Naive thymus-derived CD8-positive, alpha-beta T cell (primary cell): ENCODE measurements around the gene MRPL49. TPM values are rescaled to one million over a fixed set of nuclear protein-coding genes. Genes with fewer than 3 reads are reported as not detected.
A peak's percentile ranks its signal among the peaks of the same experiment; 100 is the strongest.
"Not testable (repeated sequence)": the region's sequence is repeated elsewhere in the genome, so short reads cannot be mapped to it uniquely, and the experiment has no call there.

ENCODE experiments used
- ATAC-seq, 2 donors: fragments of 150-1000 bp; cut with Tn5 transposase in 1 of 2; sonication (Bioruptor Pico), chemical (Tn5 transposase) in 1 of 2; 1 replicate in 1 of 2; 2 replicates in 1 of 2; pipeline ENCODE4 v1.10.0; 2021; ENCODE audit warnings: mild to moderate bottlenecking in 2 of 2, moderate library complexity in 2 of 2
- POLR2A ChIA-PET: fragments of 350-600 bp; sonication (Branson Sonifier 250); formaldehyde crosslinking; loops from one replicate; lab custom pipeline; 2021; ENCODE audit warnings: antibody characterized with exemption; lab: Charles Lee
- DNase-seq, 10 donors: peaks; one replicate each; pipeline versions ENCODE4 v3.0.0 to v3.0.0-alpha.2; 2020 to 2022
- H3K27ac Mint-ChIP-seq, 10 donors: one replicate each; pipeline ENCODE4 v1.8.0; 2020 to 2022; ENCODE audit warnings: mild to moderate bottlenecking in 10 of 10, mixed read lengths in 10 of 10, moderate library complexity in 4 of 10, inconsistent platforms in 1 of 10
- H3K27me3 Mint-ChIP-seq, 5 donors: one replicate each; pipeline ENCODE4 v1.8.0; 2021 to 2022; ENCODE audit warnings: mixed read lengths in 5 of 5
- H3K36me3 Mint-ChIP-seq, 3 donors: one replicate each; pipeline ENCODE4 v1.8.0; 2020 to 2022; ENCODE audit warnings: mixed read lengths in 3 of 3, mild to moderate bottlenecking in 2 of 3, inconsistent platforms in 1 of 3
- H3K4me1 Mint-ChIP-seq, 4 donors: one replicate each; pipeline ENCODE4 v1.8.0; 2021 to 2022; ENCODE audit warnings: mixed read lengths in 4 of 4
- H3K4me3 Mint-ChIP-seq, 10 donors: one replicate each; pipeline ENCODE4 v1.8.0; 2020 to 2022; ENCODE audit warnings: mild to moderate bottlenecking in 10 of 10, mixed read lengths in 10 of 10, moderate library complexity in 6 of 10, inconsistent platforms in 1 of 10
- H3K9me3 Mint-ChIP-seq, 9 donors: one replicate each; pipeline ENCODE4 v1.8.0; 2020 to 2022; ENCODE audit warnings: mixed read lengths in 9 of 9, mild to moderate bottlenecking in 3 of 9, inconsistent platforms in 1 of 9, moderate library complexity in 1 of 9
- microRNA-seq: library from miRNA; unstranded; fragments of <30 nt; microRNA quantifications from one replicate; pipeline ENCODE4 v1.2.0, GENCODE V29; 2022; ENCODE audit warnings: borderline microRNAs expressed
- polyA plus RNA-seq, 3 donors: library from polyadenylated mRNA; unstranded; fragments of 300-500 nt; fragmentation: Illumina TruSeq; gene quantifications; one replicate each; pipeline ENCODE4 v1.2.3, GENCODE V29; 2021
- total RNA-seq, 8 experiments: library from RNA in 2 of 8; stranded (reverse) in 2 of 8; gene quantifications; one replicate each; pipeline ENCODE4 v1.2.3 and lab custom pipeline; 2021 to 2026

MRPL49 gene
- total and polyA plus RNA-seq, 5 experiments from 2014 or later, result 76.0 to 96.9 (median 78.9) TPM

DNA sequence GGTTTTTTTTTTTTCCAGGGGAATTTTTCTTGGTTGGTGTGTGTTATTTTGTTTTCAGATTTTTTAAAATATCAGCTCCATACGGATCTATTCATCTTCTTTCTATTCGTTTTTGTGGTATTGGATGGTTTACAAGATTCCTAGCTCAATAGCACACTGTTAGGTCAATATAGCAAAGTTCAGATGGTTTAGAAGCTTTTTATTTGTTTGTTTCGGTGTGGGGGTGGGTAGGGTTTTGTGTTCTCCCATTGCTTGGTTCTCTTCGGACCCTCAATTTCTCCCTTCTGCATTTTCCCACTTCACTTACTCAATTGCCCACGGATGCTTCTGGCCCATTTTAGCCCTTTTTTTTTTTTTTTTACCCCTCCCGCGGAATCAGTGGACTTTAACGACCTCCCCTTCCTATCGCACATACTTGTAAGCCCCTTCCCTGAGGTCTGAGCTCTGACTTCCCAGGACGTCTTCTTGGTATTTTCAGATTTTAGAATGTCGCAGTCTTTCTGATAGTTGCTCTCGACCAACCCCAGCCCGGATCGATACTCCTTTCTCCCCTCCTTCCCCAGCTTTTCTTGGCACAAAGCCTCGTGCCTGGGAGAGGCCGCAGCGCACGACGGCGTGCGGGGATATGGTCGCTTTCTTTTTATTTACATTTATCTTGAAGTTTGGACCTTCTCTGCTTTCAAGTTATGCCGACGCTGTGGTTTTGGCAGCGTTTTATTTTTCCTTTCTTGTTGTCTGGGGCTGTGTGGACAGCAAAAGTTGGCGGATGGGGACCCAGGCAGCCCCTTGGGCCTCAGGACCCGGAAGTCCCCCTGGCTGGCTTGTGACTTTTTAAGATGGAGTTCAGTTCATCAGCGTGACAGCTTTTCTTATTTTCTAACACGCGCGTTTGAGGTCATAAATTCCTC is 43.5 kb downstream of the MRPL49 start:
- POLR2A ChIA-PET, result interaction anchor here (0.7 kb wide), 2 partner anchors 79 to 126 kb away, joined by 3 read pairs; no protein-coding TSS in a partner anchor
- H3K27me3 Mint-ChIP-seq, result no peaks in the 10 kb centered on the region
- no peaks in the 10 kb centered on the region for H3K36me3 Mint-ChIP-seq
- H3K27ac Mint-ChIP-seq, result peak overlapping the region in 1 of 10 donors; percentile 32
- no peaks in the 10 kb centered on the region for H3K9me3 Mint-ChIP-seq
- no peak overlapping the region for H3K4me3 Mint-ChIP-seq
- ATAC-seq (no peak), DNase-seq (no peak)
- peaks cover 0 to 10% (median under 1%) of the 10 kb centered on the region in 4 donors for H3K4me1 Mint-ChIP-seq

DNA sequence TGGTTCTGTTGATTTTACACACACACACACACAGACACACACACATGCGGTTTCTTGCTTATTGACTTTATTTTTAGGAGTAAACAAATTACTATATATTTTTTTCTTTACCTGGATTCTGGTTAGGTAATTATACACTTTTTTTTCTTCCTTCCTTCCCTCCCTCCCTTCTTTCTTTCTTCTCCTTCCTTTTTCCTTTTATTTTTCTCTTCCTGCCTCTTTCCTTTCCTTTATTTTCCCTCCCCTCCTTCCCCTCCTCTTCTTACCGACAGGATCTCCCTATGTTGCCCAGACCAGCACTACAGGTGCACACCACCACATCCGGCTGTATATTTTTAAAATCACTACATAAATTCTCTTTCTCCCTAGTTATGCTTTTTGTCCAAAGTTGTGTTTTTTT is 44.8 kb downstream of the MRPL49 start:
- DNase-seq (no peak), ATAC-seq (no peak)
- Mint-ChIP-seq H3K27me3 (no peaks in the 10 kb centered on the region), H3K36me3 (no peaks in the 10 kb centered on the region), H3K4me3 (no peak overlapping the region), H3K4me1 (peaks cover 0 to 10% (median under 1%) of the 10 kb centered on the region in 4 donors), H3K27ac (no peak overlapping the region), H3K9me3 (no peaks in the 10 kb centered on the region)
- POLR2A ChIA-PET, result no interaction called here

DNA sequence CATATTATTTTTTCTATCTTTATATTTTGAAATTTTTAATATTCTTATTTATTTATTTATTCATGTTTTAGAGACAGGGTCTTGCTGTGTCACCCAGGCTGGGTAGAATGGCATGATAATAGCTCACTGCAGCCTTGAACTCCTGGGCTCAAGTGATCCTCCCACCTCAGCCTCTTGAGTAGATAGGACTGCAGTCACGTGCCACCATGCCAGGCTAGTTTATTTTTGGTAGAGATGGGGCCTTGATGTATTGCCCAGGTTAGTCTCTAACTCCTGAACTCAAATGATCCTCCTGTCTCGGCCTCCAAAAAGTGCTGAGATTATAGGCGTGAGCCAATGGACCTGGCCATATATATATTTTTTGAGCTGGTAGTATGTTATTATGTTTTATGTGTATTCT is 45.5 kb downstream of the MRPL49 start:
- H3K27ac Mint-ChIP-seq, result no peak overlapping the region
- H3K36me3 Mint-ChIP-seq, result no peaks in the 10 kb centered on the region
- DNase-seq (no peak), ATAC-seq (no peak)
- POLR2A ChIA-PET, result no interaction called here
- H3K4me3 Mint-ChIP-seq, result no peak overlapping the region
- H3K4me1 Mint-ChIP-seq, result peaks cover 0 to 10% (median under 1%) of the 10 kb centered on the region in 4 donors
- H3K9me3 Mint-ChIP-seq, result no peaks in the 10 kb centered on the region
- no peaks in the 10 kb centered on the region for H3K27me3 Mint-ChIP-seq

DNA sequence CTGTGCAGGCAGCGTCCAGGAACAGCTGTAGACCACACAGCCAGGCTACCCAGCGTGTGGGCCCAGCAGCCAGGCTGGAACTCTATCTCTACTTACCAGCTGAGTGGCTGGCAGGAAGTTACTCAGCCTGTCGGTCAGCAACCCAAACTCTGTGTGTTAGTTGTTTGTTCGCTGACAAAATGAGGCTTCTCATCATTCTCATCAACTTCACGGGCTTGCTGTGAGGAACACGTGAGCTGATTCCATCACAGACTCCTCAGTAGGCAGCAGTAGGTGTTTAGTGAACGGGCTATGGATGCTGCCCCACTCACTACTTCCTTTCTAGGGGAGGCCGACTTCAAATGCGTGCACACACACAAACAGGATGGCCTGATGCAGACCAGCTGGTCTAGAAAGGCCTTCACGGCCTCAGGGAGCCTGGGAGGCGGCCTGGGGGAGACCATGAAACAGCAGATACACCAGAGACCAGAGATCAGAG is 47.1 kb downstream of the MRPL49 start:
- H3K9me3 Mint-ChIP-seq, result no peaks in the 10 kb centered on the region
- DNase-seq (no peak), ATAC-seq (no peak)
- POLR2A ChIA-PET, result no interaction called here
- H3K36me3 Mint-ChIP-seq, result no peaks in the 10 kb centered on the region
- H3K4me3 Mint-ChIP-seq, result no peak overlapping the region
- H3K27me3 Mint-ChIP-seq, result no peaks in the 10 kb centered on the region
- H3K4me1 Mint-ChIP-seq, result peaks cover 0 to 10% (median under 1%) of the 10 kb centered on the region in 4 donors
- peak overlapping the region in 5 of 10 donors; percentile 47 to 71 (median 63) for H3K27ac Mint-ChIP-seq

DNA sequence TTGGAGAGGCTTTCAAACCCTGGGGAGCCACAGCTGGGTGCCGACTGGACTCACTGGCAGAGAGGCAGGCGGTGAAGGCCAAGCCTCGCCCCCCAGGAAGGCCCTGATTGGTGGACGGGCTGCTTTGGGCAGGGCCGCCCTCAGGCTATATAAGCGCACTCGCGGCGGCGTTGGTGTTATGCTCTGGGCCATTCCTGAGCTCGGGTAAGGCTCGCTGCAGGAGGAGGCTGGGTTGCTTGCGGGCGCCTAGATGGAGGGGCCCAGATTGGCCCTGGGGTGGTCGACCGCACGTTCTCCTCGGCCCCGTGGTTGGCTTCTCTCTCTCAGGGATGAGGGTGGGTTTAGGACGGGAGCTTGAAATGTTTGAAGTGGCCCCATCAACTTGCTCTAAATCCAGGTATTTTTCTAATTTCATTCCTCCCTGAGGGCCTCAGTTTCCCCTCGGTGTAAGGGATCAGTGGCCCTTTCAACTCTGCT is 48.0 kb downstream of the MRPL49 start, which contains the start of gene SPDYC:
Gene SPDYC, plus strand, starts transcription at position 176 of the 477 bp plus-strand sequence. CDS start 1,125 bp downstream, outside the sequence.
- peak within 1 kb of the TSS in 5 of 10 donors; percentile 47 to 71 (median 63) for H3K27ac Mint-ChIP-seq
- POLR2A ChIA-PET, result no interaction called here
- H3K9me3 Mint-ChIP-seq, result no peaks in the 10 kb centered on the region
- DNase-seq (no peak), ATAC-seq (no peak)
- H3K36me3 Mint-ChIP-seq, result no peaks in the 10 kb centered on the region
- H3K27me3 Mint-ChIP-seq, result no peaks in the 10 kb centered on the region
- peaks cover 0 to 10% (median 0%) of the 10 kb centered on the region in 4 donors for H3K4me1 Mint-ChIP-seq
- H3K4me3 Mint-ChIP-seq, result no peak within 1 kb of the TSS

DNA sequence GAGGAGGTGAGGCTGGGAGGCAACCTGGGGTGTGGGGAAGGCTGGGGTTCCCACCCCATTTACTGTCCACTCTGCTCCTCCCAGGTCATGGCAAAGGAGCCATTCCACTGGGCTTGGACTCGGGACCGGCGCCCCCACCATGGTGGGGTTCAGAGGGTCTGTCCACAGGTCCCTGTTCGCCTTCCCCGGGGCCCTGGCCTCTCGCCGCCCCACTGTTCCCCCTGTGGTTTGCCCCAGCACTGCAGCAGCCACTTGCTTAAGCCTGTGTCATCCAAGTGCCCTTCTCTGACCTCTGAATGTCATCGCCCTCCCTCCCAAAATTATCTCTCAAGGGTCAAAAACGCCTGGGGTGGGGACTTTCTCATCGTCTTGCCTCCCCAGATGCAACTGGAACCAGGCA is 50.5 kb downstream of the MRPL49 start:
- POLR2A ChIA-PET, result no interaction called here
- Mint-ChIP-seq H3K9me3 (no peaks in the 10 kb centered on the region), H3K4me3 (no peak overlapping the region)

DNA sequence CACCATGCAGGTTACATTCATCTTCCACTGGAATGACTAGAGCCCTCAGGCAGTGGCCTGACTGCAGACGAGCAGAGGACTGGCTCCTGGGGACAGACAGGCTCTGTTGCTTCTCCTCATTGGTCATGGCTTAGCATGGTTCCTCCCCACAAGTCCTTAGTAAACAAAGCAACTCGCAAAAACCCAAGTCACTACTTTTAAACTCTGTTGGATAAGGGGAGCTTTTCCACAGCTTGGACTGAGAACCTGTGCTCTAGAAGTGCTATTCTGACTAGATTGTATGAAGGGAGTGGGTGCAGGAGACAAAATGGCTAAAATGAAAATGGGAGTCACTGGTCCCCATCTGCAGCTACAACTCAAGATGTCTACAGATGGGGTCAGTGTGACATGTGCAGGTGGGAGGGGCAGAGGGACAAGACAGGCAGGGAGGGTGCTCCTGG is 52.5 kb downstream of the MRPL49 start:
- ATAC-seq, H3K36me3 Mint-ChIP-seq, H3K27me3 Mint-ChIP-seq, DNase-seq, H3K9me3 Mint-ChIP-seq, H3K4me1 Mint-ChIP-seq, POLR2A ChIA-PET, H3K27ac Mint-ChIP-seq, H3K4me3 Mint-ChIP-seq: not testable (repeated sequence)

More for the DNA sequence above, 50.5 kb downstream of the MRPL49 start:
- Mint-ChIP-seq H3K4me1 (peaks cover 0 to 10% (median 0%) of the 10 kb centered on the region in 4 donors), H3K27me3 (no peaks in the 10 kb centered on the region), H3K27ac (no peak overlapping the region), H3K36me3 (no peaks in the 10 kb centered on the region)
- DNase-seq, result no peak
- no peak for ATAC-seq

Small RNAs within 50 kb of the gene (microRNA-seq; reads per million reads assigned to microRNA genes)
- gene MIR6751, result not detected

Other genes with a start within 250 kb of the MRPL49 start
- 100 to 1,000 TPM; 217 to 226 TPM for gene EHD1, start 243.7 kb upstream of the MRPL49 start, total RNA-seq
- 100 to 1,000 TPM; 137 to 164 (median 154) TPM for gene EHD1, start 243.7 kb upstream of the MRPL49 start, polyA plus RNA-seq
- 10 to 100 TPM; 39.5 to 41.4 TPM for gene ATG2A, start 205.1 kb upstream of the MRPL49 start, total RNA-seq
- 1 to 10 TPM; 3.4 to 4.2 (median 3.6) TPM for gene ATG2A, start 205.1 kb upstream of the MRPL49 start, polyA plus RNA-seq
- gene PPP2R5B, start 197.6 kb upstream of the MRPL49 start, total RNA-seq, result 10 to 100 TPM; 13.4 to 16.0 TPM
- gene PPP2R5B, start 197.6 kb upstream of the MRPL49 start, polyA plus RNA-seq, result 1 to 10 TPM; 4.7 to 6.6 (median 5.3) TPM
- under 1 TPM; 0.55 to 0.69 TPM for gene GPHA2, start 186.4 kb upstream of the MRPL49 start, total RNA-seq
- not detected for gene GPHA2, start 186.4 kb upstream of the MRPL49 start, polyA plus RNA-seq
- 1 to 10 TPM; 1.9 to 2.4 TPM for gene MAJIN, start 150.2 kb upstream of the MRPL49 start, total RNA-seq
- gene MAJIN, start 150.2 kb upstream of the MRPL49 start, polyA plus RNA-seq, result under 1 TPM in 2 of 3 donors, not detected in 1; 0.48 to 0.84 TPM
- not detected for gene BATF2, start 125.3 kb upstream of the MRPL49 start, total RNA-seq
- not detected for gene BATF2, start 125.3 kb upstream of the MRPL49 start, polyA plus RNA-seq
- gene ARL2, start 108.2 kb upstream of the MRPL49 start, total RNA-seq, result 10 to 100 TPM; 37.0 to 38.4 TPM
- gene ARL2, start 108.2 kb upstream of the MRPL49 start, polyA plus RNA-seq, result 100 to 1,000 TPM; 108 to 135 (median 122) TPM
- gene SNX15, start 94.9 kb upstream of the MRPL49 start, total RNA-seq, result 10 to 100 TPM; 27.3 to 29.6 TPM
- gene SNX15, start 94.9 kb upstream of the MRPL49 start, polyA plus RNA-seq, result 10 to 100 TPM; 10.5 to 11.9 (median 11.9) TPM
- gene SAC3D1, start 81.1 kb upstream of the MRPL49 start, total RNA-seq, result 1 to 10 TPM; 6.7 to 9.4 TPM
- 10 to 100 TPM in 2 of 3 donors, 1 to 10 TPM in 1; 6.7 to 13.9 (median 10.7) TPM for gene SAC3D1, start 81.1 kb upstream of the MRPL49 start, polyA plus RNA-seq
- gene NAALADL1, start 63.8 kb upstream of the MRPL49 start, total RNA-seq, result 10 to 100 TPM; 30.1 to 33.9 TPM
- 10 to 100 TPM; 14.0 to 22.2 (median 14.3) TPM for gene NAALADL1, start 63.8 kb upstream of the MRPL49 start, polyA plus RNA-seq
- 1 to 10 TPM in 1 of 2 experiments, under 1 TPM in 1; 0.60 to 1.0 TPM for gene CDCA5, start 38.3 kb upstream of the MRPL49 start, total RNA-seq
- gene CDCA5, start 38.3 kb upstream of the MRPL49 start, polyA plus RNA-seq, result under 1 TPM; 0.22 to 0.90 (median 0.35) TPM
- gene ZFPL1, start 38.1 kb upstream of the MRPL49 start, total RNA-seq, result 10 to 100 TPM; 49.4 to 50.5 TPM
- 10 to 100 TPM; 21.5 to 33.1 (median 24.9) TPM for gene ZFPL1, start 38.1 kb upstream of the MRPL49 start, polyA plus RNA-seq
- gene VPS51, start 26.1 kb upstream of the MRPL49 start, total RNA-seq, result 100 to 1,000 TPM; 258 to 274 TPM
- 100 to 1,000 TPM in 2 of 3 donors, 10 to 100 TPM in 1; 70.2 to 111 (median 106) TPM for gene VPS51, start 26.1 kb upstream of the MRPL49 start, polyA plus RNA-seq
- 10 to 100 TPM; 29.0 to 29.2 TPM for gene TM7SF2, start 10.4 kb upstream of the MRPL49 start, total RNA-seq
- 10 to 100 TPM; 17.4 to 22.6 (median 21.2) TPM for gene TM7SF2, start 10.4 kb upstream of the MRPL49 start, polyA plus RNA-seq
- 10 to 100 TPM; 16.6 to 17.9 TPM for gene ZNHIT2, start 4.6 kb upstream of the MRPL49 start, total RNA-seq
- 10 to 100 TPM; 24.3 to 33.1 (median 29.8) TPM for gene ZNHIT2, start 4.6 kb upstream of the MRPL49 start, polyA plus RNA-seq
- gene FAU, start 187 bp upstream of the MRPL49 start, total RNA-seq, result 1,000 to 10,000 TPM; 1,487 to 1,501 TPM
- 1,000 to 10,000 TPM; 1,097 to 1,366 (median 1,350) TPM for gene FAU, start 187 bp upstream of the MRPL49 start, polyA plus RNA-seq
- gene SYVN1, start 12.2 kb downstream of the MRPL49 start, total RNA-seq, result 10 to 100 TPM; 61.9 to 65.2 TPM
- 10 to 100 TPM in 1 of 3 donors, 1 to 10 TPM in 2; 7.9 to 10.6 (median 8.2) TPM for gene SYVN1, start 12.2 kb downstream of the MRPL49 start, polyA plus RNA-seq
- not detected for gene SPDYC, start 47.9 kb downstream of the MRPL49 start, total RNA-seq
- not detected for gene SPDYC, start 47.9 kb downstream of the MRPL49 start, polyA plus RNA-seq
- 100 to 1,000 TPM in 1 of 2 experiments, 10 to 100 TPM in 1; 99.5 to 106 TPM for gene CAPN1, start 59.6 kb downstream of the MRPL49 start, total RNA-seq
- gene CAPN1, start 59.6 kb downstream of the MRPL49 start, polyA plus RNA-seq, result 10 to 100 TPM; 75.6 to 79.2 (median 78.9) TPM
- 10 to 100 TPM; 24.5 to 24.7 TPM for gene POLA2, start 139.6 kb downstream of the MRPL49 start, total RNA-seq
- 10 to 100 TPM in 2 of 3 donors, 1 to 10 TPM in 1; 9.7 to 13.5 (median 10.9) TPM for gene POLA2, start 139.6 kb downstream of the MRPL49 start, polyA plus RNA-seq
- gene CDC42EP2, start 192.5 kb downstream of the MRPL49 start, total RNA-seq, result 1 to 10 TPM in 1 of 2 experiments, not detected in 1; 1.4 TPM
- not detected for gene CDC42EP2, start 192.5 kb downstream of the MRPL49 start, polyA plus RNA-seq
- 100 to 1,000 TPM in 1 of 2 experiments, 10 to 100 TPM in 1; 96.5 to 100 TPM for gene DPF2, start 211.5 kb downstream of the MRPL49 start, total RNA-seq
- 10 to 100 TPM; 48.3 to 64.9 (median 51.3) TPM for gene DPF2, start 211.5 kb downstream of the MRPL49 start, polyA plus RNA-seq
- 1 to 10 TPM; 1.5 to 1.9 TPM for gene TIGD3, start 232.4 kb downstream of the MRPL49 start, total RNA-seq
- under 1 TPM; 0.15 to 0.67 (median 0.21) TPM for gene TIGD3, start 232.4 kb downstream of the MRPL49 start, polyA plus RNA-seq